OCI-M1 (cell line): Measurements from ENCODE around the gene ZNF317.
"Not testable (repeated sequence)": the region's sequence is repeated elsewhere in the genome, so short reads cannot be mapped to it uniquely, and the experiment has no call there.

Experiments
- DNase-seq: peaks from one replicate; lab custom pipeline; 2025; lab: John Stamatoyannopoulos, UW

ZNF317 gene

GRCh38 chr19:9175326-9175725, 35.1 kb downstream of the ZNF317 start:
- DNase-seq = no peak

- DNase-seq = no peak
These were observed 38.7 kb downstream of the ZNF317 start, which contains the start of gene OR7D2 for GRCh38 chr19:9178901-9179300. OR7D2 (plus strand) TSS chr19:9178979; CDS start chr19:9185782, 6,803 bp downstream.

GRCh38 chr19:9183000-9183399, 42.8 kb downstream of the ZNF317 start:
- DNase-seq = no peak

- DNase-seq = no peak
These were observed 47.0 kb downstream of the ZNF317 start for GRCh38 chr19:9187191-9187590.

GRCh38 chr19:9189535-9189934, 49.3 kb downstream of the ZNF317 start:
- DNase-seq = peak; percentile 57

GRCh38 chr19:9198044-9198443, 57.8 kb downstream of the ZNF317 start:
- not testable (repeated sequence) for DNase-seq

- DNase-seq = peak; percentile 93
These were observed 65.4 kb downstream of the ZNF317 start for GRCh38 chr19:9205501-9206113.
